ENCODE results near the gene PSMD2. TPM values are rescaled to one million over a fixed set of nuclear protein-coding genes. Genes with fewer than 3 reads are reported as not detected.
A peak's percentile ranks its signal among the peaks of the same experiment; 100 is the strongest.

Gene PSMD2
- total and polyA plus RNA-seq, 10 of the 15 experiments (the other 5 are each of a cell fraction or from before 2014, with no cell fraction given): 103 to 515 (median 197) TPM

GRCh38 chr3:184314363-184314699, 15.3 kb downstream of the PSMD2 start, which contains the start of gene EIF4G1 (continued):
- TF ChIP-seq RELA (IDR thresholded peaks at IDR 0.05; ENCODE audit: borderline replicate concordance, partially characterized antibody): no peak
- no peak for TF ChIP-seq ZNF24 (IDR thresholded peaks at IDR 0.05)
- no peak for TF ChIP-seq MTA3 (IDR thresholded peaks at IDR 0.05; ENCODE audit: borderline replicate concordance, low read length)
- TF ChIP-seq TCF7 (IDR thresholded peaks at IDR 0.05; ENCODE audit: borderline replicate concordance): no peak
- TF ChIP-seq ZNF384 (IDR thresholded peaks at IDR 0.05; ENCODE audit: borderline replicate concordance, low read depth, low read length): no peak
- TF ChIP-seq, protein P1, sequence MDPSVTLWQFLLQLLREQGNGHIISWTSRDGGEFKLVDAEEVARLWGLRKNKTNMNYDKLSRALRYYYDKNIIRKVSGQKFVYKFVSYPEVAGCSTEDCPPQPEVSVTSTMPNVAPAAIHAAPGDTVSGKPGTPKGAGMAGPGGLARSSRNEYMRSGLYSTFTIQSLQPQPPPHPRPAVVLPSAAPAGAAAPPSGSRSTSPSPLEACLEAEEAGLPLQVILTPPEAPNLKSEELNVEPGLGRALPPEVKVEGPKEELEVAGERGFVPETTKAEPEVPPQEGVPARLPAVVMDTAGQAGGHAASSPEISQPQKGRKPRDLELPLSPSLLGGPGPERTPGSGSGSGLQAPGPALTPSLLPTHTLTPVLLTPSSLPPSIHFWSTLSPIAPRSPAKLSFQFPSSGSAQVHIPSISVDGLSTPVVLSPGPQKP (IDR thresholded peaks at IDR 0.05; ENCODE audit: low read depth, low read length): no peak
- no peak for TF ChIP-seq MXI1 (IDR thresholded peaks at IDR 0.05; ENCODE audit: low read depth, low read length)
- no peak for TF ChIP-seq ZBTB4 (CRISPR knock-in tag; IDR thresholded peaks at IDR 0.05)
- no peak for TF ChIP-seq KAT2A (conservative IDR thresholded peaks at IDR 0.05; ENCODE audit: control insufficient read depth, low read depth, low read length)
- TF ChIP-seq, protein P2, sequence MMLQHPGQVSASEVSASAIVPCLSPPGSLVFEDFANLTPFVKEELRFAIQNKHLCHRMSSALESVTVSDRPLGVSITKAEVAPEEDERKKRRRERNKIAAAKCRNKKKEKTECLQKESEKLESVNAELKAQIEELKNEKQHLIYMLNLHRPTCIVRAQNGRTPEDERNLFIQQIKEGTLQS (IDR thresholded peaks at IDR 0.05; ENCODE audit: borderline replicate concordance, extremely low read depth, low read depth, low read length): peak; percentile 96
- TF ChIP-seq ZNF207 (IDR thresholded peaks at IDR 0.05; ENCODE audit: borderline replicate concordance): no peak
- TF ChIP-seq PAX5 (IDR thresholded peaks at IDR 0.05; ENCODE audit: borderline replicate concordance, low read depth, low read length): no peak
- no peak for TF ChIP-seq HDAC2 (IDR thresholded peaks at IDR 0.05)
- no peak for TF ChIP-seq STAT3 (IDR thresholded peaks at IDR 0.05; ENCODE audit: low read depth, low read length)
- TF ChIP-seq E2F4 (IDR thresholded peaks at IDR 0.05; ENCODE audit: low read depth, low read length): no peak
- TF ChIP-seq POLR2A (IDR thresholded peaks at IDR 0.05; ENCODE audit: low read depth, low read length): peak; percentile 86
- TF ChIP-seq SIX5 (IDR thresholded peaks at IDR 0.05; ENCODE audit: low read depth, low read length, severe bottlenecking): no peak
- TF ChIP-seq ESRRA (IDR thresholded peaks at IDR 0.05; ENCODE audit: low read length): no peak
- TF ChIP-seq WRNIP1 (IDR thresholded peaks at IDR 0.05; ENCODE audit: borderline replicate concordance, low read depth, low read length): no peak
- no peak for TF ChIP-seq EP300 (IDR thresholded peaks at IDR 0.05; ENCODE audit: borderline replicate concordance in 1 of 2, control insufficient read depth in 1 of 2, low read depth in 2 of 2, low read length in 2 of 2)
- peak; percentile 84 for TF ChIP-seq NRF1 (conservative IDR thresholded peaks at IDR 0.05; ENCODE audit: low read depth, low read length)
- TF ChIP-seq ZZZ3 (IDR thresholded peaks at IDR 0.05; ENCODE audit: control insufficient read depth, insufficient read length, low read depth): no peak
- TF ChIP-seq, protein P3, sequence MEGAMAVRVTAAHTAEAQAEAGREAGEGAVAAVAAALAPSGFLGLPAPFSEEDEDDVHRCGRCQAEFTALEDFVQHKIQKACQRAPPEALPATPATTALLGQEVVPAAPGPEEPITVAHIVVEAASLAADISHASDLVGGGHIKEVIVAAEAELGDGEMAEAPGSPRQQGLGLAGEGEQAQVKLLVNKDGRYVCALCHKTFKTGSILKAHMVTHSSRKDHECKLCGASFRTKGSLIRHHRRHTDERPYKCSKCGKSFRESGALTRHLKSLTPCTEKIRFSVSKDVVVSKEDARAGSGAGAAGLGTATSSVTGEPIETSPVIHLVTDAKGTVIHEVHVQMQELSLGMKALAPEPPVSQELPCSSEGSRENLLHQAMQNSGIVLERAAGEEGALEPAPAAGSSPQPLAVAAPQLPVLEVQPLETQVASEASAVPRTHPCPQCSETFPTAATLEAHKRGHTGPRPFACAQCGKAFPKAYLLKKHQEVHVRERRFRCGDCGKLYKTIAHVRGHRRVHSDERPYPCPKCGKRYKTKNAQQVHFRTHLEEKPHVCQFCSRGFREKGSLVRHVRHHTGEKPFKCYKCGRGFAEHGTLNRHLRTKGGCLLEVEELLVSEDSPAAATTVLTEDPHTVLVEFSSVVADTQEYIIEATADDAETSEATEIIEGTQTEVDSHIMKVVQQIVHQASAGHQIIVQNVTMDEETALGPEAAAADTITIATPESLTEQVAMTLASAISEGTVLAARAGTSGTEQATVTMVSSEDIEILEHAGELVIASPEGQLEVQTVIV (IDR thresholded peaks at IDR 0.05; ENCODE audit: borderline replicate concordance, partially characterized antibody): no peak
- peak; percentile 58 for TF ChIP-seq SP1 (IDR thresholded peaks at IDR 0.05; ENCODE audit: low read depth, low read length)
- 0 out of 2 replicates have a peak, but pooled peaks have one; percentile 11 for TF ChIP-seq CREB1 (IDR thresholded peaks at IDR 0.05; ENCODE audit: low read depth)

All from GM12878 (cell line).